Amniotic stem cell (primary cell): ENCODE data around the gene EFCAB12.
A peak's percentile ranks its signal among the peaks of the same experiment; 100 is the strongest.

Experiments
- DNase-seq: peaks from one replicate; lab custom pipeline; 2025; lab: John Stamatoyannopoulos, UW

Gene EFCAB12

DNA sequence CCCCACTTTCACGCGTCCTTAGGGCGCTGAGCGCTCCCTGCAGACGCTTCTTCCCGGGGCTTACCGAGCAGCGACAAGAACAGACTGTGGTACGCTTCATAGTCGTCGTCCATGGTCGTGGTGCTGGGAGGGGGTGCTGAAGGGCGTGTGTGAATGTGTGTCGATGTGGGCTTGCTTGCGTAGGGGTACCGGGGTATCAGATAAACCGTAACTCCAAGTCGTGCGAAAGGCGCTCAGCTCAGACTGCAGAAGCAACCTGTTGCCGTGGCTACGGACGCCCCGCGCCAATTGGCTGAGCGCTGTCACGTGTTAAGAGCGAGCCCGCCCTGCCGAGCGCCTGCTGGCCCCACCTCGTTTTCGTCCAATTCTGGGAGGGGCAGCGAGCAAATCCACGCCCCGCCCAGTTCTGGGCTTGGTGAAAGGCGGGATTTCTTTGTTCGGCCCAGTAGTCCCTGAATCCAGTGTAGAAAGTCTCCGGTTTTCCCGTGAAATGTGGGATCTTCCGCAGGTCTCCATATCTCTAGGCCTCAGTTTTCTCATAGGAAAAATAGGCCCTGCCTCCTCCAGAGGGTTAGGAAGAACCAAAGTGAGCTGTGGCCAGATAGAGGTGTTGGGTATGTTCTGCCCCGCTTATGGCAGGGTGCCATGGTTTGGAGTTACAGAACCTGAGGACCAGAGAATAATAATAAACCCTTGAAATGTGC, at the start of gene EFCAB12:
Gene EFCAB12, minus strand, starts transcription at position 261 of the 704 bp plus-strand sequence. Its CDS starts 148 bp downstream, at position 113.
- peak; percentile 81 for DNase-seq

DNA sequence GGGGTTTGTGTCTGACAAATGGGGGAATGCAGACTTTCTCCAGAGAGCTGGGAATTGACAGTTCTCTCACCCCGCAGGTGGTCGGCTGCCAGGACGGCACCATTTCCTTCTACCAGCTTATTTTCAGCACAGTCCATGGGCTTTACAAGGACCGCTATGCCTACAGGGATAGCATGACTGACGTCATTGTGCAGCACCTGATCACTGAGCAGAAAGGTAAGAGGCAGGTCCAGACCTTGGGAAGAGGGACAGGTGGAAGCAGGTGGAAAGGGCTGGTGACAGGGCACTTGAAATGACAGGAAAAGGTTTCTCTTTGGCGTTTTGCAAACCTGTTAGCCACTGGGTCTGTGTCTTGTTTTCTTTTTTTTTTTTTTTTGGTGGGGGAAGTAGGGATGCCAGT, 48.1 kb upstream of the EFCAB12 start:
- DNase-seq, result no peak

DNA sequence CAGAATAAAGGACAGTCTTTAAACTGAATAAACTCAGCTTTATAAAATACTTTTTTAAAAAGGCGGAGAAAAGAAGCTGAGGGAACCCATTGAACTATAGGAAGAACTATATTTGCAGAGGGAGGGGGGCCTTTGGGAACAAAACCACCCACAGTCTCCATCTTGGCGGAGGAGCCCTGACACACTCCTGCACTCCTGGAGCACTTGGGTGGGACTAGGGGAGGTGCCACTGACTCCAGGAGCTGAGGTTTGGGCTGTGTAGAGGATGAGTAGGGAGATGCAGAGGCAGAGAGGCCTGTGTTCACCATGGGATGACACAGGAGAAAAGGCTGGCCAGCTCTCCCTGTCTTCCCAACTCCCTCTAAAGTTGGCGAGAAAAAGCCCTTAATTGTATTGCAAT, 47.4 kb upstream of the EFCAB12 start:
- DNase-seq, result no peak

DNA sequence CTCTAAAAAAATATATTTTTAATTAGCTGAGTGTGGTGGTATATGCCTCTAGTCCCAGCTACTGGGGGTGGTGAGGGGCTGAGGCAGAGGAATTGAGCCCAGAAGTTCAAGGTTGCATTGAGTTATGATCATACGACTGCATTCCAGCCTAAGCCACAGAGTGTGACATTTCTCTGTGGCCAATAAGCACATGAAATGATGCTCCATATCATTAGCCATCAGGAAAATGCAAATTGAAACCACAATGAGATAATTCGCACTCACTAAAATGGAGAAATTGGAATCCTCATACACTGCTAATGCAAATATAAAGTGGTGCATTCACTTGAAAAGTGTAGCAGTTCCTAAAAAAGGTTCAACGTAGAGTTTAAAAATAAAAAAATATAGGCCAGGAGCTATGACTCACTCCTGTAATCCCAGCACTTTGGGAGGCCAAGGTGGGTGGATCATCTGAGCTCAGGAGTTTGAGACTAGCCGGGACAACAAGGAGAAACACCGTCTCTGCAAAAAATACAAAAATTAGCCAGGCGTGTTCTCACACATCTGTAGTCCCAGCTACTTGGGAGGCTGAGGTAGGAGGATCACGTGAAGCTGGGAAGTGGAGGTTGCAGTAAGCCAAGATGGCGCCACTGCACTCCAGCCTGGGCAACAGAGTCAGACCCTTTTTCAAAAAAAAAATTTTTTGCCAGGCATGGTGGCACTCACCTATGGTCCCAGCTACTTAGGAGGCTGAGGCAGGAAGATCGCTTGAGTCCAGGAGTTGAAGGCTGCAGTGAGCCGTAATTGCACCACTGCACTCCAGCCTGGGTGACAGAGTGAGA, 46.8 kb upstream of the EFCAB12 start:
- DNase-seq, result no peak

DNA sequence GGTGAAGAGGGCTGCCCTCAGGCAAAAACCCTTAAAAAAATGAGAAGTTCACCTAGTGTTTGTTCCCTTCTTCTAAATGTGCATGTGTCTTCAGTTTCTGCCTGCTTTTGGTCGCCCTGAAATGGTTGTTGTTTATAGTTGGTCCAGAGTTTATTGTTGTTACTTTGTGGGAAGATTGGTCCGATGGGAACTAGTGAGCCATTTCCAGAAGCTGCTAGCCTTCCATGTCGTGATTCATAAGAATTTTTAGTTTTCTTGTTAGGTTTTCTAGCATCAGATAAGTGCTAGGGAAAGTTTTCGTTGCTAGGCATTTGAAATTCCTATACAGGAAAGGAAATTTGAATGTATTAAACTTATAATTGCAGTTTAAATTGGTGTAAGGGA, 45.3 kb upstream of the EFCAB12 start:
- DNase-seq, result no peak

DNA sequence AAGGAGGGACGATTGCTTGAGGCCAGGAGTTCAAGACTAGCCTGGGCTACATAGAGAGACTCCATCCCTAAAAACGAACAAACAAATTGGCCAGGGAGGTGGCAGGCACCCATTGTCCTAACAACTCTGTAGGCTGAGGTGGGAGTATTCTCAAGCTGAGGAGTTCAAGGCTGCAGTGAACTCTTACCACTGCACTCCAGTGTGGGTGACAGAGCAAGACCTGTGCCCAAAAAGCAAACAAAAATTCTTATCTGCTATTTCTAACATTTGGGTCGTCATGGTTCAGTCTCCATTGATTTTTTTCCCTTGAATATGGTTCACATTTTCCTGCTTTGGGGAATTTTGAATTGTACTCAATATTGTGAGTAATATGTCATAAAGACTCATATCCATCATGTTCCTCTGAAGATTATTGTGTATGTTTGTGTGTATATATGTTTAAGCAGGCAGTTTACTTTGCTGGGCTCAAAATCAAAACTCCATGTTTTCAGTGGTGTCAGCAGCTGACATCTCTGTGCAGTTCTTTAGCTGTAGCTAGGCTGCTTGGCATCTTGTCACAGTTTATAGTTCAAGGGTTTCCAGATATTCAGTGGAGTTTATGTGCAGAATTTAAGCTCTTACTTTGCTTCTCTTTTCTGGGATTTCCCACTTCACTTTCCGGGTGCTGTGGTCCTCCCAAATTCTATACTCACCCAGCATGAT, 44.8 kb upstream of the EFCAB12 start:
- DNase-seq, result no peak

DNA sequence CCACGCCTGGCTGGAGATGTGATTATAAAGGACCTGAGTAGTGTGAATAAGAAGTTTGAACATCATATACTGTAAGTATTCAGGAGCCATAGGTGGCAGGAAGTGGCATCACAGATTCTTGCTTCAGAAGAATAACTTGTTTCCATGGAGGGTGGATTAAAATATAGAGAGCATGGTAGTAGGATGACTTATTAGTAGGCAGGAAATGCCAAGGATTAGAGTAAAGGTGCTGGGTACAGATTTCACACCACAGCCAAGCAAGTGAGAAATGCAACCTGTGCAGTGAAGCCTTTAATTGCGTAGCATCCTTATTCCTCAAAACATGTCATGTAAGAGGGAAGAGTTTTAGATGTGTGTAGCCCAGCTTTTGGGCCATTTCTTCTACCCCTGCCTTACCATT, 42.4 kb upstream of the EFCAB12 start:
- DNase-seq, result no peak

DNA sequence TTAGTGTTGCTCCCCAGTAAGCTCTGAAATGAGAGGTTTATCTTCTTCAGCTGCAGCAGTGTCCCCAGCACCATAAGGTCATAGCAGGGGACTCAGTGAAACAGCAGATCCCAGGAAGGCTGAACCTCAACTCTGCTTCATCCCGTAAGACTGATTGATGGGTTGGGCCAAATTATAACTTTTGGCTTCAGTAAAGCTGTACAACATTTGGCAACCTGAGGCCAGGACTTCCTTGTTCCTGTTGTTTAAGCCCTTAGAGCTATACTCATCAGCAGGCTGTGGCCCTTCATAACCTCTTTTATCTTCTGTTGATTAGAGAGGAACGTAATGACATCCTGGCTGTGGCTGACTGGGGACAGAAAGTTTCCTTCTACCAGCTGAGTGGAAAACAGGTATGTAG, 40.6 kb upstream of the EFCAB12 start:
- DNase-seq, result no peak

DNA sequence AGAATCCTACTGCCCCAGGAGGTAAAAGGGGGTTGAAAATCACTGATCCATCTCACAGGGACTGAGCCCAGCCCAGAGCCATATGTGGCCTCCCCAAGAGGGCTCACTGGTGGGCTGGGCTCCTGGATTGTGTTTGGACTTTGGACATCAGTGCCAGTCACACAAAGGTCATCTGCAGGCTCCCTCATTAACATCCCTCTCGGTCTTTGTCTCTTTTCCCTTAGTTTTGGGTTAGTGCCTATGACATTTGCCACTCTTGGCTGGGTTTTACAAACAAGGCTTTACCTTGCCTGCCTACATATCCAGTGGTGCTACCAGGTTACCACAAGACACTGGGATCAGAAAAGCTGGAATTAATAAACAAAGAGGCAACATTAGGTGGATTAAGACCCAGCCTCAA, 39.5 kb upstream of the EFCAB12 start:
- DNase-seq, result no peak

DNA sequence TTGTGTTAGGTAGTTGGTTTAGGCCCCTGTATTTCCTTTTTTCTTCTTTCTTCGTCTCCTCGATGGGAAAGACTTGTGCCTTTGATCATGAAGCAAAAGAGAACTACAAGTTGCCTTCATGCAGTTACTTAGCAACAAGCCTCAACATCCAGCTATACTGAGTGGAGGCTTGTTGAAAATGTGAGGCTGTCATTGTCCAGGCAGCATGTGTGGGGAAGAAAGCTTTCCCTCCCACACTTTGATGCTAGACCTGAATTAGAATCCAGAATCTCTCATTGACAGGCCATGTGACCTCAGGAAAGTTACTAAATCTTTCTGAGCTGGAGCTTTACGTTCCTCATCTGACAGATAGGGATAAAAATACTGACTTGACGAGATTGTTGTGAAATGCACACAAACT, 35.3 kb upstream of the EFCAB12 start:
- DNase-seq, result no peak

DNA sequence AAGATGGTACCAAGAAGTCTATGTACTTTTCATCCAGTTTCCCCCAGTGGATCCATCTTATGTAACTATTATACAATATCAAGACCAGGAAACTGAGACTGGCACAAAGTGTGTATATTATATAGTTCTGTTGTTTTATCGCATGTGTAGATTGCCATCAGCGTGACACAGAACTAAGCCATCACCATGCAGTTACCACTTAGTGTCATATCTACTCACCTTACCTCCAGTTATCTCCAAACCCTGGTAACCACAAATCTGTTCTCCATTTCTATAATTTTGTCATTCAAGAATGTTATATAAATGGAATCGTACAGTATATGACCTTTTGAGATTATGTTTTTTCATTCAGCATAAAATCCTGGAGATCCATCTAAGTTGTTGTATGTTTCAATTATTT, 34.7 kb upstream of the EFCAB12 start:
- DNase-seq, result no peak

DNA sequence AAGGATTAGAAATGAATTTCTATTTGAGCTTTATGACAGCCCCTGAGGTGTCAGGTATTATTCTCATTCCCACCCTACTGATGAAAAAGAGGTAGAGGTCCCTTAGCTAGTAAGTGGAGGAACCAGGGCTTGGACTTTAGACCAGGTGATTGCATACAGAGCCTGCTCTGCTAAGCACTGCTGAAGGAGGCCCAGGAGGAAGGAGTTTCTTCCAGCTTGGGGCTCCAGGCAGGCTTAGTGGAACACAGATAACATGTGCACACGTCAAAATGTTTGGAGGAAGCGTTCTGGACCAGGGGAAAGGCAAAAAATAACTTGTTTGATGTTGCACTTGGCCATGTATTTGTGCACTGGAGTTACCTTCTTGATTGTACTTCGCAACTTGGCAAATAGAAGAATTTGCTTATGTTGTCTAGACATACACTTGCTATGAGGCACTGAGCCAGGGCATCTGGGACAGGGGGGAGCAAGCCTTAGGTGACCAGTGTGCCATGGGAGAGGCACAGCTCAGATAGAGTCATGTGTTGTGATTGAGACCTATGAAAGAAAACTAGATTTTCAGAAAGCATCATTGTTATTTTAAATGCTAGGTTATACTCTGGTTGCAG, 34.0 kb upstream of the EFCAB12 start:
- DNase-seq, result no peak

DNA sequence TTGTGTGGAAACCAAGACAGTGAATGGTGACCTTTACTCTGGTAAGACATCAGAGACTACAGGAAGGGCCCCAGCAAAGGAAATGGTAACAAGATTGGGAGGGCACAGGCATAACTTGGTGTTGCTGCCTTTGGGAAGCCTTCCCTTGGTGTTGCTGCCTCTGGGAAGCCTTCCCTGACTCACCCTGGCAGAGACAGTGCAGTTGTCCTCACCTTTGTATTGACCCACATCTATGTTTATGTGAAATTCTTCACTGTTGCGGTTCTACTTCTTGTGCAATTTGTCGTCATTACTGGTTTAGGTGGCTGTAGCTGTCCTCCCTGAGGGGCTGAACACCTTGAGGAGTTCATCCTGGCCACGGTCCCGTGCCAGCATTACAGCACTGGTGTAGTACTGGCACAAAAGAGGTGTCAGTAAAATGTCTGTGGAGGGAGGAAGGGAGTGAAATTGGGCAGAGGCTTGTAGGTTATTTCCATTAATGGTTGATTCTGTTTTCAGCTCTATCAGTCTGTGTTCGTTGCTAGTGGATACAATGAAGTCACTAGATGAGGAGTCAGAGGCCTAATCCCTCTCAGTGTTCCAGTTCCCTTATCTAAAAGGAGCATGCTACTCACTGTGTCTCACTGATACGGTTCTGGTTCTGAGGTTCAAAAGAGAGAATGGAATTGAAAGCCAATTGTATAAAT, 33.2 kb upstream of the EFCAB12 start:
- no peak for DNase-seq

DNA sequence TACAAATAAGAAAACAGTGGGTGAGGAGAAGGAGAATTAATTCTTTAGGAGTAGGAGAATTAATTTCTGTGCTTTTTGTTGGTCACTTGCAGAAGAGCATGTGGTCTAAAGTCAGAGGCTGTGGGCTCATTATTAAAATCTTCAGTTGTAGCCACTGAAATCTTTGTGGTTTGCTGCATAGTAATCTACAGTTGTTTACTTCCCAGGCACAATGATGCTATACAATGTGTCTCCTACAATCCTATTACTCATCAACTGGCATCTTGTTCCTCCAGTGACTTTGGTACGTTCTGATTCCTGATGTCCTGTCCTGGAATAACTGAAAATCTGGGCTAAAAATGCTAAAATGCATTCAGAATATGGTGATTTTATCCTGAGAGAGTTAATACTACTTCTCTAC, 32.6 kb upstream of the EFCAB12 start:
- no peak for DNase-seq

DNA sequence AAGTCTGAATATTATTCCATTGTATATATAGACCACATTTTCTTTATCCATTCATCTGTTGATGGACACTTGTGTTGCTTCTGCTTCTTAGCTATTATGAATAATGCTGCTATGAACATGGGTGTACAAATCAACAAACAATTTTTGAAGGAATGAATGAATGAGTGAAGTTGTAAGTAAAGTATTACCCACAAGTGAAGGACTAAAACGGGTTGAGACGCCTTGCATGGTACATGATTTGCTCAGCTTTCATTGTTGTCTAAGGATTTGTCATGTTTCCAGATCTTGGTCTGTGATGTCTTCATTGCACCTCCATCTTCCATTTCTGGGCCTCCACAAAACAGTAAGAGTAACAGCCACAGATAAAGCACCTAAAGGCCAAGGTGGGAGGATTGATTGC, 32.1 kb upstream of the EFCAB12 start:
- DNase-seq, result no peak

DNA sequence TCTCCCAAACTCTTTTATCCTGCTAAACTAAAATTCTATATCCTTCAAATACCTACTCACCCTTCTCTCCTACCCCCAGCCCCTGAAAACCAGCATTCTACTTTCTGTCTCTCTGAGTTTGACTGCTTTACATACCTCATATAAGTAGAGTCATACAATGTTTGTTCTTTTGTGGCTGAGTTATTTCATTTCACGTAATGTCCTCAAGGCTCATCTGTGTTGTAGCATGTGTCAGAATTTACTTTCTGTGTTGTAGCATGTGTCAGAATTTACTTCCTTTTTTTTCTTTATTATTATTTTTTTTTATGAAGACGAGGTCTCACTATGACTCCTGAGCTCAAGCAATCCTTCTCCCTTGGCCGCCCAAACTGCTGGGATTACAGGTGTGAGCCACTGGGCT, 31.7 kb upstream of the EFCAB12 start:
- DNase-seq, result no peak

DNA sequence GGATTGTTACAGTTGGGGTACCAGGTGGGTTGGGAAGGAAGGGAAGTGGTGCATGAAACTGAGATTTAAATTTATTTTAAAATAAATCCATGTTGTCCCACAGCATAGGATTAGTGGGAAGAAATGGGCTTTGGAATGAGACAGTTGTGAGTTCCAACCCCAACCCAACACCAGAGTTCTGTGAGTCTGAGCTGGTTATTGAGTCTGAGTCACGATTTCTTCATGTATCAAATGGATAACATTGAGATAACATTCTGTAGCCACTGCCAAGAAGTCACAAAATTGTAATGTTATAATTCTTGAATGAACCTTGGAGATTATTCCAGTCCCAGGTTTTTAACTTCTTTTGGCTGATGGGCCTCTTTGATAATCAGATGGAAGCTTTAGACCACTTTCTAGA, 25.3 kb upstream of the EFCAB12 start:
- DNase-seq, result no peak

DNA sequence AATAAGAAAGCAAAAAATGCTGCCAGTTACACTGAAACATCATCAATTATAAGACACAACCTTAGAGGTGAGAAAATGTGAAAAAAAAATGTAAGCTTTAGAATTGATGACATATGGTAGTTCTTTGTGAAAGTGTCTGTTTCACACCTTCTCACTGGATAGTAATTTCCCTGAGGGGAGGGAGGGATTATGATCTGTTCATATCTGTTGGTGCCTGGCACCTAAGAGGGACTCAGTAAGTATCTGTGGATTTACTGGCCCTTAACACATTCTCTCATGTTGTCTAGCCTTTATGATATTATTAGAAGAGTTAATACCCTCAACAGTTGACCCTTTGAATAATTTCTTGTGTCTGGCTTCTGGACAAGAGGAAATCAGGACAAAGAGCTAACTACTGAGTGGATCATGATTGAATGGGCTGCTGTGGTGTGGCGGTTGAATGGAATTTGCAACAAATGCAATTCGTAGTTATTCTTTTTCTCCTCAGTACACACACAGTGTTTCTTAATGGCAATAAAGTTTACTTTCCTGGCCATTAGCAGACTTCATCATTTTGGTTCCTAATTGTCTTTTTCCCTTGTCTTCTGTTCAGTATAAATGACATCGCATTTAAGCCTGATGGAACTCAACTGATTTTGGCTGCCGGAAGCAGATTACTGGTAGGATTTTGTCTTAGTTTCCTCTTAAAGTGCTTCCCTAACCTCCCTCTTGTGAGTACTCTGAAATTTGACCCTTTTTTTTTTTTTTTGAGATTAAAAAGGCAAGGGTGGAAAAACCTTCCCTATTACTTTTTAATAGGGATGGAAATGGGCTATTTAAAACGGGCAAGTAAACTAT, 21.1 kb upstream of the EFCAB12 start:
- DNase-seq, result no peak

DNA sequence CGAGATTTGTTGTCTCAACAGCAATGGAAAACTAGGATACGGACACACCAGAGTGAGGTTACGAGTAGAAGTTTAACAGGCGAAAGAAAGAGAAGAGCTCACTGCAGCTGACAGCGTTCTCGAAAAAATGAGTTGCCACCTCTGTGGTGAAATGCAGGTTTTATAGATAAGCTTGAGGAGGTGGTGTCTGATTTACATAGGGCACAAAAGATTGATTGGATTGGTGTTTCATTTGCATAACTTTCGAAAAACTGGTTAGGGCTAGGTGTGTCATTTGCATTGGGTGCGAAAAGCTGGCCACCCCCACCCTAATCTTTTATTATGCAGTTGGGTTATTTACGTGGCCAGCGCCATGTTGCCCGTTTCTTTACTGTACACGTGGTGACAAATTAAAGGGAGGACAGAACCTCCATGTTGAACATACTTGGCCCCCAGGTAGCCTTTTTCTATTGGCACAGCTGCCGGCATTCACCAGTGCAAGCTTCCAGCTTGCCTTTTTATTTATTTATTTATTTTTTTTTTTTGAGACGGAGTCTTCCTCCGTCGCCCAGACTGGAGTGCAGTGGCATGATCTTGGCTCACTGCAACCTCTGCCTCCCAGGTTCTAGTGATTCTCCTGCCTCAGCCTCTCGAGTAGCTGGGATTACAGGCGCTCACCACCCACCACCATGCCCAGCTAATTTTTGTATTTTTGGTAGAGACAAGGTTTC, 19.9 kb upstream of the EFCAB12 start:
- no peak for DNase-seq

DNA sequence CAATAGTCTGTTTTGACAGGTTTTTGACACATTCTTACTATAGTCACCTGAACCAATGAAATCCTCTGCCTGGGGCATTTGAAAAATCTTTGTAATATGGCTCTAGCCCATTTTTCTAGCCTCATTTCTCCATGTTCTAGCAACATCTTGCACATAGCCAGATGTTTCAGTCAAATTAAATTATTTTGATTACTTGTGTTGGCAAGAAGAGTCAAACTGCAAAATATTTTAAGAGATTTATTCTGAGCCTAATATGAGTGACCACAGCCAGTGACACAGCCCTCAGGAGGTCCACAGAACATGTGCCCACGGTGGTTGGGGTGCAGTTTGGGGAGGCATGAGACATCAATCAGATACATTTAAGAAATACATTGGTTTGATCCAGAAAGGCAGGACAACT, 18.5 kb upstream of the EFCAB12 start:
- no peak for DNase-seq
